Fibroblast of skin of left biceps (primary cell): Measurements from ENCODE around the gene SERPINH1.

ENCODE experiments used
- DNase-seq, 2 experiments: peaks; one replicate each; pipeline ENCODE4 v3.0.0-alpha.2; 2013; ENCODE audit warnings: low read depth in 2 of 2

SERPINH1 gene

GRCh38 chr11:75532200-75533048 lies 29.6 kb upstream of the SERPINH1 start:
- DNase-seq, result peak in 1 of 2 experiments; percentile 4

- DNase-seq, result no peak
These were observed 28.2 kb upstream of the SERPINH1 start for GRCh38 chr11:75533896-75534258.

GRCh38 chr11:75534259-75535069 lies 27.6 kb upstream of the SERPINH1 start:
- DNase-seq, result no peak

- no peak for DNase-seq
These were observed 27.0 kb upstream of the SERPINH1 start for GRCh38 chr11:75535071-75535470.

GRCh38 chr11:75536786-75537641 lies 25.0 kb upstream of the SERPINH1 start:
- no peak for DNase-seq

- DNase-seq, result no peak
These were observed 24.3 kb upstream of the SERPINH1 start for GRCh38 chr11:75537740-75538139.

- DNase-seq, result no peak
These were observed 23.7 kb upstream of the SERPINH1 start for GRCh38 chr11:75538150-75538942.

- DNase-seq, result no peak
These were observed 22.4 kb upstream of the SERPINH1 start for GRCh38 chr11:75539459-75540334.

- no peak for DNase-seq
These were observed 20.6 kb upstream of the SERPINH1 start for GRCh38 chr11:75541193-75542087.

- no peak for DNase-seq
These were observed 20.0 kb upstream of the SERPINH1 start for GRCh38 chr11:75542088-75542438.

- no peak for DNase-seq
These were observed 18.2 kb upstream of the SERPINH1 start for GRCh38 chr11:75543806-75544205.

GRCh38 chr11:75547177-75547576 lies 14.9 kb upstream of the SERPINH1 start:
- no peak for DNase-seq

- no peak for DNase-seq
These were observed 14.4 kb upstream of the SERPINH1 start for GRCh38 chr11:75547617-75548058.

GRCh38 chr11:75548595-75549272 lies 13.3 kb upstream of the SERPINH1 start:
- DNase-seq, result no peak

- DNase-seq, result no peak
These were observed 12.6 kb upstream of the SERPINH1 start for GRCh38 chr11:75549370-75549958.

- DNase-seq, result no peak
These were observed 8.9 kb upstream of the SERPINH1 start for GRCh38 chr11:75553182-75553581.

- no peak for DNase-seq
These were observed 8.2 kb upstream of the SERPINH1 start for GRCh38 chr11:75553889-75554257.
